SK-N-MC (cell line): ENCODE results near the gene RTN4R.

Experiments used
- DNase-seq: peaks from one replicate; pipeline ENCODE4 v3.0.0-alpha.2; 2011; ENCODE audit warnings: low read depth, low spot score
- H3K27ac ChIP-seq: fragments of 200-600 bp; sonication (generic); 2 replicates; pipeline ENCODE4 v1.5.1; 2016; ENCODE audit warnings: mixed run types
- H3K36me3 ChIP-seq: fragments of 200-600 bp; sonication (generic); 2 replicates; pipeline ENCODE4 v1.6.1; 2017; ENCODE audit warnings: antibody characterized with exemption, low read length, mixed read lengths; ENCODE audit not compliant: insufficient read depth
- H3K4me3 ChIP-seq: fragments of 200-600 bp; sonication (generic); 2 replicates; pipeline ENCODE4 v1.5.1; 2016
- H3K9ac ChIP-seq: fragments of 200-600 bp; sonication (generic); 2 replicates; pipeline ENCODE4 v1.8.0; 2017; ENCODE audit warnings: mixed run types, mixed read lengths; ENCODE audit not compliant: insufficient read length
- H3K9me3 ChIP-seq: fragments of 200-600 bp; sonication (generic); 2 replicates; pipeline ENCODE4 v1.6.1; 2017; ENCODE audit warnings: low read depth, mild to moderate bottlenecking, antibody characterized with exemption, low read length, moderate library complexity, mixed read lengths
- EZH2 ChIP-seq: fragments of 200-600 bp; sonication (generic); IDR thresholded peaks from one replicate; pipeline ENCODE4 v1.6.1; 2017; ENCODE audit warnings: antibody characterized with exemption
- FOXP2 ChIP-seq: optimal IDR thresholded peaks from 2 replicates; pipeline ENCODE3; 2011; ENCODE audit warnings: mild to moderate bottlenecking, moderate library complexity; ENCODE audit not compliant: insufficient read depth; ENCODE audit errors: extremely low read length, control extremely low read depth
- POLR2AphosphoS5 ChIP-seq: IDR thresholded peaks from 2 replicates; pipeline ENCODE4 v1.6.1; 2012; ENCODE audit warnings: mild to moderate bottlenecking, low read depth, low read length, borderline replicate concordance

The RTN4R gene

GRCh38 chr22:20254975-20255946 is 12.9 kb downstream of the RTN4R start:
- TF ChIP-seq FOXP2 (no peak), EZH2 (no peak), POLR2AphosphoS5 (no peak)
- no peak for DNase-seq
- H3K36me3 ChIP-seq, result no peaks in the 10 kb centered on the region
- no peaks in the 10 kb centered on the region for H3K9me3 ChIP-seq
- peak overlapping the region; percentile 22; the same call in 1 of the 2 replicates for H3K27ac ChIP-seq
- no peak overlapping the region for H3K9ac ChIP-seq
- H3K4me3 ChIP-seq, result no peak overlapping the region

GRCh38 chr22:20253161-20253560 is 15.0 kb downstream of the RTN4R start:
- TF ChIP-seq POLR2AphosphoS5, result no peak
- TF ChIP-seq FOXP2, result no peak
- TF ChIP-seq EZH2, result no peak
- Histone ChIP-seq H3K9ac (no peak overlapping the region), H3K36me3 (no peaks in the 10 kb centered on the region), H3K9me3 (no peaks in the 10 kb centered on the region), H3K27ac (no peak overlapping the region), H3K4me3 (no peak overlapping the region)
- no peak for DNase-seq

DNA sequence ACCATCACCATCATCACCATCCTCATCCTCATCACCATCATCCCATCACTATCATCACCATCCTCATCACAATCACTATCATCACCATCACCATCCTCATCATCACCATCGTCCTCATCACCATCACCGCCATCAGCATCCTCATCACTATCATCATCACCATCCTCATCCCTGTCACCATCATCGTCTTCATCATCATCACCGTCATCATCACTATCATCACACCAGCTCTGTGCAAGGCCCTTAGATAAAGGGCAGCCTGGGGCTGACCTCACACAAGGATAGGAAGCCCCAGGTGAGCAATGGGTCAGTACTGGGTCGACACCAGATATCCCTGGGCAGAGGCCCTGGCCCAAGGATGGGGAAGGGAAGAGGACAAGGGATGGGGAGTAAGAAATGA is 16.1 kb downstream of the RTN4R start:
- H3K27ac ChIP-seq, result no peak overlapping the region
- no peaks in the 10 kb centered on the region for H3K9me3 ChIP-seq
- no peak overlapping the region for H3K4me3 ChIP-seq
- no peak overlapping the region for H3K9ac ChIP-seq
- no peaks in the 10 kb centered on the region for H3K36me3 ChIP-seq
- no peak for DNase-seq
- TF ChIP-seq FOXP2, result no peak
- TF ChIP-seq EZH2, result no peak
- TF ChIP-seq POLR2AphosphoS5, result no peak

GRCh38 chr22:20251491-20251890 is 16.6 kb downstream of the RTN4R start:
- H3K27ac ChIP-seq, result no peak overlapping the region
- H3K9ac ChIP-seq, result no peak overlapping the region
- no peak for DNase-seq
- no peaks in the 10 kb centered on the region for H3K36me3 ChIP-seq
- TF ChIP-seq EZH2 (no peak), POLR2AphosphoS5 (no peak), FOXP2 (no peak)
- H3K9me3 ChIP-seq, result no peaks in the 10 kb centered on the region
- H3K4me3 ChIP-seq, result no peak overlapping the region

- no peaks in the 10 kb centered on the region for H3K9me3 ChIP-seq
- TF ChIP-seq POLR2AphosphoS5, result no peak
- no peak for TF ChIP-seq EZH2
- no peak for TF ChIP-seq FOXP2
- H3K9ac ChIP-seq, result no peak overlapping the region
- H3K27ac ChIP-seq, result no peak overlapping the region
- no peak for DNase-seq
- no peak overlapping the region for H3K4me3 ChIP-seq
- no peaks in the 10 kb centered on the region for H3K36me3 ChIP-seq
Measured at GRCh38 chr22:20249797-20250354, 18.2 kb downstream of the RTN4R start.

DNA sequence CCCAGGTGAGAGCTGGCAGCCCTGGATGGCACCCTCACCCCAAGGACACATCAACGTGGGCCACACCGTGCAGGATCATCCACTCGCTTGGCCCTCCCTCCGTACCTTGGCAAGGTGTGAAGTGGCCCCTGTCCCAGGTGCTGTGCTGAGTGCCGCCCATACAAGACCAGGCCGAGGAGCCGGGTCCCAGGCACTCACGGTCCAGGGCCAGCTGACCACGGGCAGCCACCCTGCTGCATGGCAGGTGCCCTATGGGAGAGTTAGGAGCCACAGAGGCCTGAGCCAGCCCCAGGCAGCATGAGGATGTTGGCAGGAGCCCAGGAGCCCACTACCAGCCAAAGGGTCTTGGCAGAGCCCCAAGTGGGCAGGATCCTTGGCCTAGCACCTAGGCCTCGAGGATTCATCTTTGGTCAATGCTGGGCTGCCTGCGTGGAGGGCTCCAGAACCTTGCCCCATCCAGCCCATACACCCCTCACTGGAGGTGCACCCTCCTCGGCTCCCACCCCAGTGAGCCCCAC is 19.6 kb downstream of the RTN4R start:
- H3K27ac ChIP-seq, result no peak overlapping the region
- no peak overlapping the region for H3K4me3 ChIP-seq

DNA sequence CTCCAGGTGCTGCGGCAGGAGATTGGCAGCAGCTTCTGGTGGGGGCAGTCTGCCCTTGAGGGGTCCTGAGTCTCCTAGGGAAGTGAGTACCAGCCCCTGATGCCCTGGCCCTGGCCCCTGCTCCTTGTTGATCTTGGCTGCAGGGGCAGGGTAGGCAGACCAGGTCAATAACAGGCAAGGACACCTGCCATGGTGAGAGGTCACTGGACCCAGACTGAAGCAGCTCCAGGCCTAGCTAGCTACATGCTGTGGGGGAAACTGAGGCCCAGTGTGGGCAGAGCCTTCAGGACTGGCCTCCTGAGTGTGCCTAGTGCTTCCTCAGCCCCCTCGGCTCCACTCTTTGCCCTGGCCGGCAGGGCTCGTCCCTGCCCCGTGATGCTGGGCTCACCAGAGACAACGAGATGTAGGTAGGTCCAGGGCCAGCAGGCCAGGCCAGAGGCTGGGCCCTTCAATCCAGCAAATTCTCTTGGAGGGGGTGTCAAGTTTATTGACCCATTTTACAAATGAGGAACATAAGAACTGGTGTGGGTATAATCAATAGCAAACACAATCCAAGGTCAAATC is 20.4 kb downstream of the RTN4R start:
- H3K27ac ChIP-seq, result no peak overlapping the region
- no peak for DNase-seq
- no peaks in the 10 kb centered on the region; the same call in 1 of the 2 replicates for H3K36me3 ChIP-seq

More for the DNA sequence above, 19.6 kb downstream of the RTN4R start:
- Histone ChIP-seq H3K9ac (no peak overlapping the region), H3K36me3 (no peaks in the 10 kb centered on the region), H3K9me3 (no peaks in the 10 kb centered on the region)
- no peak for DNase-seq
- no peak for TF ChIP-seq POLR2AphosphoS5
- TF ChIP-seq EZH2, result no peak

DNA sequence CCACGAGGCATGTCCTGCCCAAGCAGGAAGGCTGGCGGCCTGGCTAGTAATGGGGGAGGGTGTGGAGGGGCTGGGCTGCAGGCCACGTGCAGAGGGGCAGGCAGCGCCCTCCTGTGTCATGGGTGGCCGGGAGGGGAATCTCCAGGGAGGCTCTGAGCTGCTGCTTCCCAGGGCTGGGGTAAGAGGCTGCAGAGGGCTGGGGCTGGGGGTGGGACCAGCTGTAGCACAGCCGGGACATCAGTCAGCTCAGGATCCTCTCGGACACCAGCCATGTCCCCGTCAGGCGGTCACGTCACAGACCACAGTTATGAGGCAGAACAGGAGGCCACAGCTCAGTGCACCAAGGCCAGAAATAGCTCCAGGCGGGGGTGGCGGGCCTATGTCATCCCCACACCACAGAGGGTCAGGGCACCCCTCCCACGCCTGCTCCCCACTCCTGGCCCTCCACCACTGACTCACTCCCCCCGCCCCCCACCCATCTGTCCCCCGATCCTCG is 21.1 kb downstream of the RTN4R start:
- TF ChIP-seq POLR2AphosphoS5, result no peak
- no peak for TF ChIP-seq FOXP2
- TF ChIP-seq EZH2, result no peak
- Histone ChIP-seq H3K27ac (no peak overlapping the region), H3K9ac (no peak overlapping the region), H3K36me3 (no peaks in the 10 kb centered on the region; the same call in 1 of the 2 replicates), H3K4me3 (no peak overlapping the region), H3K9me3 (no peaks in the 10 kb centered on the region)
- no peak for DNase-seq

More for the DNA sequence above, 20.4 kb downstream of the RTN4R start:
- no peak overlapping the region for H3K4me3 ChIP-seq
- H3K9ac ChIP-seq, result no peak overlapping the region
- no peaks in the 10 kb centered on the region for H3K9me3 ChIP-seq
- no peak for TF ChIP-seq FOXP2
- TF ChIP-seq POLR2AphosphoS5, result no peak
- TF ChIP-seq EZH2, result no peak
